IPS-15b (cell line): ENCODE results near the gene MACROH2A1.

Source experiments
- H3K27me3 ChIP-seq: one replicate; pipeline ENCODE4 v1.6.1; 2013; ENCODE audit warnings: low read length; ENCODE audit not compliant: control insufficient read depth, insufficient read depth
- H3K36me3 ChIP-seq: one replicate; pipeline ENCODE4 v1.6.1; 2013; ENCODE audit warnings: low read length; ENCODE audit not compliant: control insufficient read depth, insufficient read depth
- H3K4me1 ChIP-seq: one replicate; pipeline ENCODE4 v1.6.1; 2013; ENCODE audit warnings: mild to moderate bottlenecking, low read length; ENCODE audit not compliant: control insufficient read depth, insufficient read depth
- H3K4me3 ChIP-seq: one replicate; pipeline ENCODE4 v1.5.1; 2013; ENCODE audit warnings: low read depth, low read length
- H3K9ac ChIP-seq: one replicate; pipeline ENCODE4 v1.6.1; 2013; ENCODE audit warnings: low read depth, mild to moderate bottlenecking, low read length
- H3K9me3 ChIP-seq: one replicate; pipeline ENCODE4 v1.6.1; 2013; ENCODE audit warnings: mild to moderate bottlenecking, low read length; ENCODE audit not compliant: control insufficient read depth, insufficient read depth

The MACROH2A1 gene

GRCh38 chr5:135441919-135442318 is 42.9 kb upstream of the MACROH2A1 start:
- no peaks in the 10 kb centered on the region for H3K36me3 ChIP-seq
- no peaks in the 10 kb centered on the region for H3K9me3 ChIP-seq
- no peak overlapping the region for H3K9ac ChIP-seq
- no peaks in the 10 kb centered on the region for H3K4me1 ChIP-seq
- peaks cover 5% of the 10 kb centered on the region for H3K27me3 ChIP-seq
- no peak overlapping the region for H3K4me3 ChIP-seq

- Histone ChIP-seq H3K36me3 (no peaks in the 10 kb centered on the region), H3K27me3 (peaks cover 5% of the 10 kb centered on the region), H3K4me3 (no peak overlapping the region), H3K4me1 (no peaks in the 10 kb centered on the region), H3K9me3 (no peaks in the 10 kb centered on the region), H3K9ac (no peak overlapping the region)
Observed at GRCh38 chr5:135441350-135441831, 42.4 kb upstream of the MACROH2A1 start.

GRCh38 chr5:135440916-135441315 is 41.9 kb upstream of the MACROH2A1 start:
- no peaks in the 10 kb centered on the region for H3K9me3 ChIP-seq
- H3K4me3 ChIP-seq, result no peak overlapping the region
- no peaks in the 10 kb centered on the region for H3K4me1 ChIP-seq
- no peaks in the 10 kb centered on the region for H3K36me3 ChIP-seq
- peaks cover 3% of the 10 kb centered on the region for H3K27me3 ChIP-seq
- H3K9ac ChIP-seq, result no peak overlapping the region

- Histone ChIP-seq H3K27me3 (peaks cover 3% of the 10 kb centered on the region), H3K4me3 (no peak overlapping the region), H3K9me3 (no peaks in the 10 kb centered on the region), H3K4me1 (no peaks in the 10 kb centered on the region), H3K9ac (no peak overlapping the region), H3K36me3 (no peaks in the 10 kb centered on the region)
Observed at GRCh38 chr5:135439231-135440205, 40.5 kb upstream of the MACROH2A1 start.

- no peak overlapping the region for H3K9ac ChIP-seq
- H3K27me3 ChIP-seq, result peaks cover 3% of the 10 kb centered on the region
- H3K4me3 ChIP-seq, result no peak overlapping the region
- no peaks in the 10 kb centered on the region for H3K4me1 ChIP-seq
- no peaks in the 10 kb centered on the region for H3K36me3 ChIP-seq
- no peaks in the 10 kb centered on the region for H3K9me3 ChIP-seq
Observed at GRCh38 chr5:135438636-135439221, 39.7 kb upstream of the MACROH2A1 start.

GRCh38 chr5:135437796-135438560 is 38.9 kb upstream of the MACROH2A1 start:
- Histone ChIP-seq H3K36me3 (no peaks in the 10 kb centered on the region), H3K9me3 (no peaks in the 10 kb centered on the region), H3K9ac (no peak overlapping the region), H3K27me3 (peaks cover under 1% of the 10 kb centered on the region), H3K4me1 (no peaks in the 10 kb centered on the region), H3K4me3 (no peak overlapping the region)

- no peak overlapping the region for H3K9ac ChIP-seq
- H3K36me3 ChIP-seq, result no peaks in the 10 kb centered on the region
- no peaks in the 10 kb centered on the region for H3K27me3 ChIP-seq
- H3K4me3 ChIP-seq, result no peak overlapping the region
- H3K4me1 ChIP-seq, result no peaks in the 10 kb centered on the region
- no peaks in the 10 kb centered on the region for H3K9me3 ChIP-seq
Observed at GRCh38 chr5:135437422-135437795, 38.4 kb upstream of the MACROH2A1 start.

GRCh38 chr5:135436951-135437418 is 38.0 kb upstream of the MACROH2A1 start:
- Histone ChIP-seq H3K27me3 (no peaks in the 10 kb centered on the region), H3K9ac (no peak overlapping the region), H3K36me3 (no peaks in the 10 kb centered on the region), H3K9me3 (no peaks in the 10 kb centered on the region), H3K4me1 (no peaks in the 10 kb centered on the region), H3K4me3 (no peak overlapping the region)

GRCh38 chr5:135435467-135436330 is 36.7 kb upstream of the MACROH2A1 start:
- no peaks in the 10 kb centered on the region for H3K9me3 ChIP-seq
- H3K4me1 ChIP-seq, result no peaks in the 10 kb centered on the region
- H3K36me3 ChIP-seq, result no peaks in the 10 kb centered on the region
- no peaks in the 10 kb centered on the region for H3K27me3 ChIP-seq
- no peak overlapping the region for H3K9ac ChIP-seq
- no peak overlapping the region for H3K4me3 ChIP-seq

GRCh38 chr5:135434591-135435466 is 35.8 kb upstream of the MACROH2A1 start:
- H3K4me3 ChIP-seq, result no peak overlapping the region
- no peak overlapping the region for H3K9ac ChIP-seq
- no peaks in the 10 kb centered on the region for H3K27me3 ChIP-seq
- H3K36me3 ChIP-seq, result no peaks in the 10 kb centered on the region
- H3K9me3 ChIP-seq, result no peaks in the 10 kb centered on the region
- H3K4me1 ChIP-seq, result no peaks in the 10 kb centered on the region
